Measurements from ENCODE around the gene AKAP9.
"Not testable (repeated sequence)": the region's sequence is repeated elsewhere in the genome, so short reads cannot be mapped to it uniquely, and the experiment has no call there.

Gene AKAP9

DNA sequence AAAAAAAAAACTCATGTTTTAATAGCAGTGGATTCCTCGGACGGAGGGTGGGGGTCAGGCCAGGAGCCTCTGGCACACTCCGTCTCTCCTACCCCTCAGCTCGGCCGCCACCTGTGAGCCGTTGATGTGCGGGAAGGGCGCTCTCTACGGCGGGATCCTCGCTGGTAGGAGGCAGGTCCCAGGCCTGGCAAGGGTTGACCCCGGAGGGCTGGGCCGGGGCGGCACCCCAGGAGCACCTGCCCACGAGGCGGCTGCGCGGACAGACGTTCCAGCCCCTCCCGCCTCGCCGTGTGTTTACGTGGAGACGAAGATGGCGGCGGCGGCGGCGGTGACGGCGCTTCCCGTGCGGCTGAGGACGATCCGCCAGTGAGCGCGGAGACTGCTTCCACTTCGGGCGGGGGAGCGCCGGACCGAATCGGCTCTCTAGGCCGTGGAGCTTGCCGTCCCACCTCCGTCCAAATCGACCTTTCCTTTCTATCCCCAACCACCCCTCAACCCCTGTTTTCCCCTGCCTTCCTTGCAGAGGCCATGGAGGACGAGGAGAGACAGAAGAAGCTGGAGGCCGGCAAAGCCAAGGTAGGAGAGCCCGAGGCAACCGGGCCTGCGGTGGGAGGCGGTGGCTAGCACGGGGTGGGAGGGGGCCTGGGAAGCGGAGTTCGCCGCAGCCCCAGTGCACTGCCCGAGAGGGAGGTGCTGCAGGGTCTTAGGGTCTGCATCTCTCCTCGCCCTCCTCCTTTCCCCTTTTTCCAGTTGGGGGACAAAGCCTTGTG is at the start of gene AKAP9:
AKAP9 (plus strand) TSS at position 291 of the 770 bp plus-strand sequence; CDS start at position 529, 238 bp downstream.
- peak; percentile 88 for DNase-seq

DNA sequence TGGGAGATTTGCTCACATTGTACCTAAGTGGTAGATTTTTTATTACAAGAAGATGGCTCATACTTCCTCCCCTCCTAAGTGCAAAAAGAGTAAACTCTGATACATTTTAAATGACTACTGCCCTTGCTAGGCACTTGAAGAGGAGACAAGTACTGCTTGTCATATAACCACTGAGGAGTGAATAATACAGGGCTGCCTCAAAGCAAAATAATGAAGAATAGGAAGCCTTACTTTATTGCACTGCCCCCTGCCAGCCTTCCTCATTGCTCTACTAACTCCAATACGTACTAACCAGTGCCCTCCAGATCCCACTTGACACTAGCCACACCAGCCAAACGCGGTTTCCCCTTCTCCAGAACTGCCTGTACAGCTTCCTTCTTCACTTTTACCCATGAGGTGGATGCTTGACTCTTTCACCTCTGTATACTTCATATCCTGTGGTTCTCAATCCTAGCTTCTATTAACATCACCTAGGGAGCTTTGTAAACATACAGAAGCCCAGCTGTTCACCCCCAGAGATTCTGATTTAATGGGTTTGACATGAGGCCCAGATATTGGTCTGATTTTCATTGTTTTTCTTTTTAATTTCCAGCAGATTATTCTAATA is 48.5 kb upstream of the AKAP9 start:
- DNase-seq = no peak

DNA sequence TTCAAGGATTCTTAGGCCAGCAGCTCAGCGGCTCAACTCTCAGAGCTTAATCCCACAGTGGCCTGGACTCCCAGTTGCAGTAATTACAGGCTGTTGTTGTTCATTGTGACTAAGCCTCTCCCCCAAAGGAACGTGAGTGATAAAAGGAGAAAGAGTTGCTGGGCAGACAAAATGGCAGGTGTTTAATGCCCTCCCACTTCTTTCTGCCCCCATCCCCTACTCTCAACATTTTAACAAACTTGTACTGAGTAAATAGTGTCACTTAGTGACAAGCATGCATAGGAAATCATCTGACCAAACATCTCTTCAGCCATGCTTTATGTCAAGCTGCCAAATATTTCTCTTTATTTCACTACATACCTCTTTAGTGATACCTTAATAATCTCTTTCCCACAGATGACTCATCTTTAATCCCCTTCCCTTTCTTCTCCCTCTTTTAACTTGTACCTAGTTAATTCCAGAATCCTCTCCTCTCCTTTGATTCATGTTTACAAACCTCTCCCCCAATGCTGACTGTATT is 47.8 kb upstream of the AKAP9 start:
- DNase-seq = no peak

DNA sequence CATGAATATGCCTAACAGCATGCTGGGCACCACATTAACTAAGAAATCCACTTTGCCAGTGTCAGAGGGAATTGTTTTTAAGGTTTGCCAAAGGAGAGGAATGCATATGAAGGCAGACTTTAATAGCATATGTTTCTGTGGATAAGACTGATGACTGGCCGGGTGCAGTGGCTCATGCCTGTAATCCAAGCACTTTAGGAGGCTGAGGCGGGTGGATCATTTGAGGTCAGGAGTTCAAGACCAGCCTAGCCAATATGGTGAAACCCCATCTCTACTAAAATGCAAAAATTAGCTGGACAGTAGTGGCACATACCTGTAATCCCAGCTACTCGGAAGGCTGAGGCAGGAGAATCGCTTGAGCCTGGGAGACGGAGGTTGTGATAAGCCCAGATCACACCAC is 47.0 kb upstream of the AKAP9 start:
- DNase-seq = not testable (repeated sequence)

DNA sequence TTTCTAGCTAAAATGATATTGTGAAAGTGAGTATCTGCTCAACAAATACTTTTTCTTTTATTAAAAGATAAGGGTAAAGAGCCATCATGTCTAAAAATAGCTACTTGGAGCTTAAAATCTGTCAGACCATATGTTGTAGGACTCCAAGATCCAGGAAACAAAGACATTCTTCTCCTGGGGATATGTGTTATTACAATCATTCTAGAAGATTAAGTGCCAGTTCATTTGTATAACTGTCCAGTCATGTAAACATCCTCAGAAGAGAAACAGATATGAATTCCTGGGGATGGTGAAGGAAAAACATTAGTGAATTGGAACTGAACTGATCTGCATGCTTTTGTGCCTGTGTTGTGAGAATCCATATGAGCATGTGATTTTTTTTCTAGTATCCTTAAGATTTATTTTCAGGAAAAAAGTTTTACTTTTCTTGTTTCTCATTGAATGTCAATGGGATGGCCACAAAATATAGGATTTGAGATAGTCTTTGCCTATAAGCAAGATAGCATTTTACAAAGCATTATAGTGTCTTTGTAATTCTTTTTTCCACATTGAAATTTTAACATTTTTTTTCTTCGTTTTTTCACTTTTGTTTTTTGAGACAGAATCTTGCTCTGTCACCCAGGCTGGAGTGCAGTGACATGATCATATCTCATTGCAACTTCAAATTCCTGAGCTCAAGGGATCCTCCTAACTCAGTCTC is 45.7 kb upstream of the AKAP9 start:
- no peak for DNase-seq

DNA sequence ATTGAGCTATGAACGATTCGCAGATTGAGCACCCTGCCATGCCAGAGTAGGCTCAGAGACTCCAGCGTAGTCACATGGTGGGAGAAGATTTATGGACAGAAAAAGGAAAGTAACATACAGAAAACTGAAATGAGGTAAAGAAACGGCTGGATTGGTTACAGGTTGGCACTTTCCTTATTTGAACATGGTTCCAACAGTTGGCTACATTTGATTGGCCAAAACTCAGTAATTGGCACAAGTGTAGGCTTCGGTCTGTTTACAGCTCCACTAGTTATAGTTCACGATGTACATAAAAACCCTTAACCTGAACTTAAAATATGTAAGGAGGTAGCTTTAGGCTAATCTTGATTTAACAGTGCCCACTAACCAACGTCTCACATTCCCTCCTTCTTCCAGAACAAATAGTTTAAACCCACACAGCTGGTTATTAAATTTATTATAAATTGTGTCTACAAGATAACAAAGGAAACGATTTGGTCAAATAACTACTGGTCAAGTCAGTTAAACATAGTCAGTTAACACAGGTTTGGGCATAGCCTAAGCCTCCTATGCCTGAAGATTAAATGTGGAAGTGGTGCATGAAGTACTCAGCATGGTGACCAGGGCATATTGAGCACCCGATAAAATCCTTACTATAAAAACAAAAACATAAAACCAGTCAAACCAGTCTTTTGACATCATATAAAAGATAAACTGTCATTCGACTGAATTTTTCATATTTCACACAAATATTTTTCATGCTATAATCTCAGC is 42.2 kb upstream of the AKAP9 start:
- DNase-seq = no peak

DNA sequence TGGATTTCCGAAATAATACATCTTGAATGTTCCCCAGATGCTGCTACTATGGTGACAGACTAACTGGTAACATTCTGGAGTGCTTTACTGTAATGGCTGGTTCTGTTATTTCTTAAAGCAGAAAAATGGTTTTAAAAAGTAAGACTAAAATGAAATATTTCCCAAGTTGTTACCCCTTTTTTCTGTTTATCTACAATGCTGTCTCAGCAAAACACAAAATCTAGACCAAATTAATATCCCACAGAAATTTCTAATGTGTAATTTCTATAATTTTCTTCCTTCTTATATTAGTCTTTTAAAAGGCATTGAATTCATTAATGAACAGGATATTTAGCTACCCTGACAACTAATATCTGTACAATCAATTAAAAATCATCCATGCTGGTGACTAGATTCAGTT is 41.1 kb upstream of the AKAP9 start:
- no peak for DNase-seq

DNA sequence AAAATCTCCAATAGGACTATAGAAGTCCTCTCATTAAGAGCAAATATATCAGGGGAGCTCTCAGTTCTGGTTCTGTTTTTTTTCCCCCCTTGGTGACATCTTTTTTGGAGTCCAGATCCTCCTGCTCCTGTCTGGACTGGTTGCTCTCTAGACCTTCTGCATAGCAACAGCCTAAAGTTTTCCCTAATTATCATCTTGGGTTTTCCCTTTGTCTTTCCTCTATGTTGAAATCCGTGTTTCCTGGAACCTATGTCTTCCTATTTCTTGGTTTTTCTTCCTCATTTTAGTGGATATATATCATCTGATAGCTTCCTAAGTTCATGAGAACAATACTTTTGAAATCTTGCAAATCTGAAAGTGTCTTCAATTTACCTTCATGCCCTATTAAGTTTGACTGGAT is 30.5 kb upstream of the AKAP9 start:
- DNase-seq = no peak

DNA sequence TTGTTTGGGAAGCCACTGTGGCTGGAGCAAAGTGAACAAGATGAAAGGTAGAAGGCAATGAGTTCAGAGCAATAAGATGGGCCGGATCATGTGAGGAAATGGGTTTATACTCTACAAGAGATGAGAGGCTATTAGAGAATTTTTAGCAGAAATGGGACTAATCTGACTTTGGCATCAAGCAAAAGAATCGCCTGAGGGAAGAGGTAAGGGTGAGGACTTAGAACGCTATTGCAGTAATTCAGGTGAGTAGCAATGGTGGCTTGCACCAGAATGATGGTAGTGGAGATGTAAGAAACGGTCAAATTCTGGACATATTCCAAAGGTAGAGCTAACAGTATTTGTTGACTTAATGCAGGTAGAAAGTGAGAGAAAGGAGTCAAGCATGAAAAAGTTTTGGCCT is 29.5 kb upstream of the AKAP9 start:
- no peak for DNase-seq

DNA sequence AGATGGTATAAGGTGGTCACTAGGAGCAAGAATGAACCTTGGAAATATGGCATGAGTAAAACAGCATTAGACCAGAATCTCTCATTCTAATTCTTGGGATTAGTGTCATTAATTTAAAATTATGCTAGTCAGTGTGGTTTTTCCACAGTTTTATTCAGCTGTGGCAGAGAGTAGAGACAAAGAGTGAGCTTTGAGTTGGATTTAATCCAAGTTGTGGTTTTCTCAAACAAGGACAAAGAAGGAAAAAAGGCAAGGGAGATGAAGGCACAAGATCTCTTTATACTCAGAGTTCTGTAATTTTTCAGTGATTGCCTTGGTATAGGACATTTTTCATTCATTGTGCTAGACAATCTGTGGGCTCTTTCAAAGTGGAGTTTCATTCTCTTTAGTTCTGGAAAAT is 28.2 kb upstream of the AKAP9 start:
- DNase-seq = no peak

DNA sequence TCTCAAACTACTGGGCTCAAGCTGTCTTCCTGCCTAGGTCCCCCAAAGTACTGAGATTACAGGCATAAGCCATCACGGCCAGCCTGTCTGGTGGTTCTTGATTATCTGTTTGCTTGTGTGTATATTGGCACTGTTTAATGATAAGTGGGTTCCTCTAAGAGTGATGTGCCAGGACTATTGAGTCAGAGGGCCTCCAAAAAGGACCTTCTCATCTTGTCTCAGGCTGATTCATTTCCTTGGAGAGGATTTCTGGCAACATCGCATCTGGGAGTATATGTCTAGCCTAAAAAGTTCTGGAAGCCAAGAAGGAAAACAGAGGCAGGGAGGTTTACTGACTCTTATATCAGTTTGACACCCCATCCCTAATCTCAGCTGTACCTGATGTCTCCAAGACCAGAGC is 27.1 kb upstream of the AKAP9 start:
- no peak for DNase-seq

DNA sequence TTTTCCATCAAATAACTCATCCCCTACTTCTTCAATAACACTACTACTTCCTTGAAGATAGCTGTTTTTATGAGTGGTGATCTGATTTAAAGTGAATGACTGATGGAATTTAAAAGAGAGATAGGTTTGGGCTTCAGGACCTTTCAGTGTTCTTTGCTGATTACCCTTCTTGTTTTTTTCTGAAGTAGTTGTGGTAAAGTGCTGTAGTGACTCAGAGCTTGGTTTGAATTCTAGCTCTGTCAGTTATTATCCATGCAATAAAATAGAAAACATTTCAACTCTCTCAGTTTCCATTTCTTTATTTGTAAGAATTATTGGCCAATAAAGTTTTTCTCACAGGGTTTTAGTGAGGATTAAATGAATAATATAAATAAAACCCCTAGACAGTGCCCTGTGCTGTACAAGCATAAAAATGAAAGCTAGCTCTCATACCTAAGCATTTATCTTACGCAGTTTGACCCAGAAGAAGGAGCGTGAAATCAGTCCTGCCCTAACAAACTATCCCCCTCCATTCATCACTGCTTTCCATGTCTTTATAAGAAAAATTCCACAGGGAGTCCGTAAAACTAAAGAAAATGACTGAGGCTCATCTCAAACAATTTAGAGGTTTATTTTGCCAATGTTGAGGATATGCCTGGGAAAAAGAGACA is 25.1 kb upstream of the AKAP9 start:
- DNase-seq = no peak

DNA sequence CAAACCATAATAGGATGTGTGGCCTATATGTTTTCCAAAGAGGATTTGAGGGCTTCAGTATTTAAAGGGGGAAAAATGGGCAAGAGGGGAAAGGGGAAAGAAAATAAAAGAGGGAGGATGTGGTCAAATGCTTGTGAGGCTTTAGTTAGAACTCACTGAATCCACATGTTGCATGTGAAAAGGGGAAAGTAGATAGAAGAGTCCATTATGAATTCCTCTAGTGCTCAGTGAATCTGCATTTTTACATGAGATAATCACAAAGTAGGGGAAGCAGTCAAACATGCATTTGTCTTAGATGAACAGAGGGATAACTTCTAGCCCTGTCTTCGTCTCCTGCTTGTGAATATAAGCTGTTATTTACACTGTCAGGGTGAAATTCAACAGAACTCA is 24.6 kb upstream of the AKAP9 start:
- no peak for DNase-seq

DNA sequence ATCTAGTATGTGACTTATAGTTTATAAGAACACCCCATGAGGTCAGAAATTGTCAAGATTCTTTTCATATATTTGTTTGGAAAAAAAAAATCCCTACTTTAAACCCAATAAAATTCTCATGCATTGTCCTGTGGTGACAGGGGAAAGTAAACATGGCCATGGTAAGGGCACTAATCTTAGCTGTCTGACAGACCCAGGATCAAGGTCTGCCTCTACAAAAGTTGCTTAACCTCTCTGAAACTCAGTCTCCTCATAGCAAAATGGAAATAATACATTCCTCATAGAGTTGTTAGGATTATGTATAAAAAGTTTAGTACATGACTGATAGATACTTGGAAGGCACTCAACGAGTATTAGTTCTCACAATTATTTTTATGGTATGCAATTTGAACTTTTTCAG is 22.3 kb upstream of the AKAP9 start:
- DNase-seq = no peak

DNA sequence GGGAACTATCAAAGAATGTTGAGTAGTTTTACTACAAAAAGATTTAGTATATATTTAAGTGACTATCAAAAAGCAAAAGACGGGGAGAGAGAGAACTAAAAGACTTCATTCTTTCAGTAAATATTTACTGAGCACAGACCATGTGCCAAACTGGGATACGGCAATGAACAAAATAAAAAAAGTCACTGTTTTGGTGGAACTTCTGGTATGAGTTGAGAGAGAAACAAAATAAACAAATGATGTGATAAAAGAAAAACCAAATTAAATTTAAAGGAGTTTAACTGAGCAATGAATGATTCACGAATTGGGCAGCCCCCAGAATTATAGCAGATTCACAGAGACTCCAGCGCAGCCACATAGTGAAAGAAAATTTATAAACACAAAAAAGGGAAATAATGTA is 17.8 kb upstream of the AKAP9 start:
- DNase-seq = no peak

DNA sequence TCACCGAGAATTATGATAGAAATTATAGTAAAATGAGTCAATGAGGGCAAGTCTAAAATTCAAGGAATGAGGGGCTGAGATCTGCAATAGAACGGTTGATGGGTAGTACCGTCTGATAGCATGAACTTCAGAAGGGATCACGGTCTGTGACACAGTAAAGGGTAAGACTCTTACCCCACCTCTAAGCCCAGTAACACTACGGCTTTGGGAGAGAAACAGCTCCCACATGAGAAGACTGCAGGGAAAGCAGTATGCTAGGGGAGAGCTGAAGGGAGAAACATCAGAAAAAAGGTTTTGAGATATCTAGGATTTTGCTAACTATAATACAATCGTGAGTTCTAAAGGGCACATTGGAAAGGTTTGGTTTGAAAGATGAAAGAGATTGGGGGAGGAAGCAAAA is 12.8 kb upstream of the AKAP9 start:
- DNase-seq = no peak

DNA sequence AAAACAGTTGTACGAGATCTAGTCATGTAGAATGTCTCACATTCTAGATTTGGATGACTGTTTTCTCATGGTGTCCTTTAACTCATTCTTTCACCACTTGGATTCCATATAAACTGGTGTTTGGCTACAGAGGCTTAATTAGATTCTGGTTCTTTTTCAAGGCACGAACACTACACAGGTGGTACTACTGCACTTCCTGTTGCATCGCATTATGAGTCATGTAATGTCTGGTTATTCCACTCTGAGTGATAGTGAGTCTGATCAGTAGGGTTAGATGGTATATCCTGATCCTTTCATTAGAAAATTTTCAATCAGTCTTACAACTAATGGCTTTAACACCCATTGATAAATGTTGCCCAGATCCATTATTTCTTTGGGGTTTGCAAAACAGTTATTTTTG is 11.2 kb upstream of the AKAP9 start:
- no peak for DNase-seq

DNA sequence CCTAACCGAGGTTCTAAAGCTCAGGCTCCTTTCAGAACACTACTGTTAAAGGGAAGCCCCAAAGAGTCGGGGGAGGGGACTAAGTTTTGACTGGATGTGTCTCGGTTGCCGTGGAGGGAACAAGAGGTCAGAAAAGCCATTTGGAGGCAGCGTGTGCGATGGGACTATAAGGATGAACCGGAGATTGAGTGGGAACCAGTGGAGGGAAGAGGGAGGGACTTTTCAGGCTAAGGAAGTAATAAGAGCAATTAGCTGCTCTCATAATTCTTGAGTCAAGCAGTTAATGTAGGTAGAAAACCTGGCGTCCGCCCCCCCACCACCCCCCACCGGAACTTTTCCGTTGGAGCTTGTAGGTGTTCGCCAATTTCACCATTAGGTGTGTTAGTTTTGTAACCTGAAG is 491 bp upstream of the AKAP9 start:
- no peak for DNase-seq

DNA sequence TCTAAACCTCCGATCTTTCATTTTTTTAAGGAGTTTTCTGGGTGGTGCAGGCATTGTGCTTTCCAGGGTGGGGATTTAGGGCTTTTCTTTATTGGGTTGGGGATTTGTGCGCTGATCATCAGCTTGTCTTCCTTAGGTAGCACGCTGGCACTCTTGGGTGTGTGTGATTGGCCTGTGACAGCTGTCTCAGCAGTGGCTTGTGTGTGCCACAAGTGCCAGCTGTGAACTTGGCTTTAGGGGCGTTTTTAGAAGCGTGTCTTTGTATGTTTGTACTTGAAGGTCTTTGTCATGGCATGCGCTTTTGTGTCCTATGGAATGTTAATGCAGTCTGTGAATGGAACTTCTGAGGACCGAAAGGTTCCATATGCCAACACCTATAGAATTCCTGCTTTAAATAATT is 788 bp downstream of the AKAP9 start:
- peak; percentile 39 for DNase-seq

DNA sequence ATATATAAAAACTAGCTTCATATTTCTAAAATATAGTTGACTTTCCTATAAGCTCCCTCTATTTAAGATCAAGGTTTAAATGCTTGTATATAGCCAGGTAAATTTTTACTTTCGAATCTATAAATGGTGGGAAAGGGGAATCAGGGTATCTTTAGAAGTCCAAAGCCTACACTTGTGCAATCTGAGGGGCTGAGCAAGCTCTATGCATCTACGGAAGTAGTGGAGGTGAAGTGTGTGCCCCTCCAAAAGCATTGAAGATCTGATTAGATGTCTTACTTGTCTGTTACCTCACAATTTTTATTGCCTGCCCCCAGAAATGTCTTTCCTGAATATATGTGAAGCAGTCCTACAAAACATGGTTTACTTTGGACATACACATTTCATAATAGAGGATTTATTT is 1.6 kb downstream of the AKAP9 start:
- no peak for DNase-seq

DNA sequence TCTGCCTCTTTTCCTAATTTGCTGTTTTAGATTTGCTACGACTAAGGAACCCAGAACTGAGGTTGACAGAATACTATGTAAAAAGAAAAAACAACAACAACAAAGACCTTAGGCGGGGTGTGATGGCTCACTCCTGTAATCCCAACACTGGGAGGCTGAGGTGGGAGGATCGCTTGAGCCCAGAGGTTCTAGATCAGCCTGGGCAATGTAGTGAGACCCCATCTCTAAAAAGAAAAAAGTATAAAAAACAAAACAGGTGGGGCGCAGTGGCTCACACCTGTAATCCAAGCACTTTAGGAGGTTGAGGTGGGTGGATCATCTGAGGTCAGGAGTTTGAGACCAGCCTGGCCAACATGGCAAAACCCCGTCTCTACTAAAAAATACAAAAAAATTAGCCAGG is 4.3 kb downstream of the AKAP9 start:
- not testable (repeated sequence) for DNase-seq

DNA sequence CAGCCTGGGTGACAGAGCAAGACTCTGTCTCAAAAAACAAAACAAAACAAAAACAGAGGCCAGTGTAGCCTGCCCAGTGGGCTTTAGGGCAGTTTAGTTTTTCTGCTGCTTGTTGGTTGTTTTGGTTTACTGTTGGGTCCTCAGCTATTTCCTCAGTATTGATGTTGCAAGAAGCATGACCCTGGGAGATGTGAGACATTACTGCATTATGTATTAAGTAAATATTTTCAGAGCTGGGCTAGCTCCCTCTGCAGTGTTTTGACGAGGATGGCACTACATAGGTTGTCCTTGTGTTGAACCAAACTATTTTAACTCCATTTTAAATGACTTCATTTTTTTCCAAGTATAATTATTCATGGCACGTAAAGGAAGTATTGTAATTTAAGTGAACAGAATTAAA is 4.8 kb downstream of the AKAP9 start:
- no peak for DNase-seq

DNA sequence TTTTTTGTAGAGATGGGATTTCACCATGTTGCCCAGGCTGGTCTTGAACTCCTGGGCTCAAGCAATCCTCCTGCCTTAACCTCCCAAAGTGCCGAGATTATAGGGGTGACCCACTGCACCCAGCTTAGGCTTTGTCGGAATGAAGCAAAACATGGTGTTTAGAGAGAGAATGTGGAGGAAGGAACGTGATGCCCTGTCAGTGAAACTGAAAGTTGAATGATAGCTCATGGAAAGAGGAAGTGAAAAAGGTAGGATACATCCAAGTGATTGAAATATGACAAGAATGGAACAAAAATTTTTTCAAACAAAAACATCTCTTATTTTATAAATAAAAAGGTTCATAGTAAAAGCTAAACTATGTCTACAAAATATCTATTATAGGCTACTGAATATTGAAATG is 5.9 kb downstream of the AKAP9 start:
- DNase-seq = no peak

All from activated T-cell treated with anti-CD3 and anti-CD28 coated beads, Interleukin-2, amount 50 U/mL, for 1 hour (primary cell).